HFF-Myc (cell line): Measurements from ENCODE around the gene ANGPTL4.

Experiments used
- DNase-seq: peaks from one replicate; pipeline ENCODE4 v3.0.0-alpha.2; 2011; ENCODE audit warnings: low read depth; ENCODE audit errors: extremely low read depth
- H3K4me3 ChIP-seq: replicated peaks from 2 replicates; pipeline ENCODE4 v1.5.1; 2011; ENCODE audit warnings: low read depth, mild to moderate bottlenecking, control low read depth, low read length
- CTCF ChIP-seq: IDR thresholded peaks from 2 replicates; pipeline ENCODE4 v1.5.1; 2012; ENCODE audit warnings: mild to moderate bottlenecking, low read depth, low read length, control low read depth; ENCODE audit errors: missing control alignments

ANGPTL4 gene

GRCh38 chr19:8357007-8357521 is 6.9 kb upstream of the ANGPTL4 start:
- no peak for TF ChIP-seq CTCF
- no peak for DNase-seq
- no peak overlapping the region for H3K4me3 ChIP-seq

- no peak for TF ChIP-seq CTCF
- no peak overlapping the region for H3K4me3 ChIP-seq
- DNase-seq: no peak
These were observed 5.0 kb upstream of the ANGPTL4 start for GRCh38 chr19:8358948-8359347.

DNA sequence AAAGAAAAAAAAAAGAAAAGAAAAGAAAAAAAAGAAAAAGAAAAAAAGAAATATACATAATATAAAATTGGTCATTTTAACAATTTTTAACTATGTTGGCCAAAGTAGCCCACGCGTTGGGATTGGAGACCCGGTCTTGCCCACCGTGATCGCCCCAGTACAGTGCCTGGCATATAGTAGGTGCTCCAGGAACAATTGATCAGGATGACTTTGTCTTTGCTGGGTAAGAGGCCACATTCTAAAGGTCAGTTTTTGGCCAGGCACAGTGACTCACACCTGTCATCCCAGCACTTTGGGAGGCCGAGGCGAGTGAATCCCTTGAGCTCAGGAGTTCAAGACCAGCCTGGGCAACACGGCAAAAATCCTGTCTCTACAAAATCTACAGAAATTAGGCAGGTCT is 3.8 kb upstream of the ANGPTL4 start:
- no peak for TF ChIP-seq CTCF
- no peak overlapping the region for H3K4me3 ChIP-seq
- no peak for DNase-seq

DNA sequence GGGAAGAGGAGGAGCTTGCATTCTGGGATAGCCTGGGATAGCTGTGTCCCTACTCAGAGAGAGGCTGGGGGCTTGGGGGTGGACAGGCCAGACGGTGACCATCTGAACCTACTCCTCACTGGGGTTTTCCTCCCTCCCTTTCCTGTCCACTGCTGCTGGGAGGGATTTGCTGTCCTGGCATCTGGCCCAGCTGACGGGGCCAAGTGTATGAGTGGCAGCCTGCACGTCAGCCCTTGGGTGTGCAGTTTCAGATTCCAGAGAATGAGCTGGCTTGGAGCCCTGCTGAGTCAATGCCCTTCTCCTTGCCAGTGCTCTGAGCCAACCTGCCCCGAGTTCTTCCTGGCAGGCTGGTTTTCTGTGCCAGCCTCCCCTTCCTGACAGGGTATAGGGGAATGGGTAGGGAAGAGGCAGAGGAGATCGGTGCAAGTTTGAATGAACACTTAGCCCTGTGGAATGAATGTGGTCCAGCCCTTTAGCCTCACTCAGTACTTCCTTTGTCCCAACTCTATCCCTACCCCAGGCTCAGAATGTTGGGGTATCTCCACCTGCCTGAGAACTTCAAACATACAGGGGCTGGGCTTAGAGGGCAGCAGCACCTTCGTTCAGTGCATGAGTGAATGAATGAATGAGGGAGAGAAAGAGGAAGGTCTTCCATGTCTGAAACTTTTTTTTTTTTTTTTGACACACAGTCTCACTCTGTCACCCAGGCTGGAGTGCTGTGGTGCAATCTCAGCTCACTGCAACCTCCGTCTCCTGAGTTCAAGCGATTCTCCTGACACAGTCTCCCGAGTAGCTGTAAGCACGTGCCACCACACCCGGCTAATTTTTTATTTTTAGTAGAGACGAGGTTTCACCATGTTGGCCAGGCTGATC is 1.8 kb upstream of the ANGPTL4 start:
- no peak for TF ChIP-seq CTCF
- peak; percentile 83 for DNase-seq
- H3K4me3 ChIP-seq: no peak overlapping the region

GRCh38 chr19:8366121-8366581 is 2.2 kb downstream of the ANGPTL4 start:
- no peak for TF ChIP-seq CTCF
- DNase-seq: no peak
- H3K4me3 ChIP-seq: no peak overlapping the region

DNA sequence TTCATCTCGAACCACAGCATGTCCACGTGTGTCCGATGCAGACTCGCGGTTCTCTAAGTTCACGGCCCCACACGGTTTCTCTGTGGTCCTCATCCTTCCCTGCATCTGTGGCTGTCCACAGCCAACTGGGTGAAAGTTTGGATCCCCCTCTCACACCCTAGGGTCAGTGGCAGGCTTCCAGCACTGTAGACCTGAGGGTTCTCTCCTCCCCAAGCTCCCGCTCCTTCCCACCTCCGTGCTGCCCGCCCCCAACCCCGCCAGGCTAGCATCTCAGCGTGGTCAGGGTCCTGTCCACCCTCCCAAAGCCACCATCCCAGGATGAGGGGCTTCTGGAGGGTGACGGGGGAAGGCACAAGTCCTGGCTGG is 3.0 kb downstream of the ANGPTL4 start:
- DNase-seq: no peak
- TF ChIP-seq CTCF: no peak
- no peak overlapping the region for H3K4me3 ChIP-seq
